PC-9 (cell line): ENCODE data around the gene ENGASE. TPM values are rescaled to one million over a fixed set of nuclear protein-coding genes. Genes with fewer than 3 reads are reported as not detected.

Experiments
- BruUV-seq: library from RNA; stranded (reverse); fragments of 400-500 nt; replicated peaks from 2 replicates; lab custom pipeline; 2021; lab: Mats Ljungman, UMichigan
- CTCF ChIA-PET: fragments of 300-600 bp; sonication (Branson Sonifier 250); formaldehyde crosslinking; loops from one replicate; lab custom pipeline; 2022; ENCODE audit warnings: antibody characterized with exemption; lab: Charles Lee
- POLR2A ChIA-PET: fragments of 300-600 bp; sonication (Branson Sonifier 250); formaldehyde crosslinking; loops from one replicate; lab custom pipeline; 2022; ENCODE audit warnings: antibody characterized with exemption; ENCODE audit not compliant: unreplicated experiment; lab: Charles Lee
- DNase-seq, 2 experiments: peaks; one replicate each; pipeline versions ENCODE4 v3.0.0 to v3.0.0-alpha.2; 2015 to 2022; ENCODE audit warnings: mixed read lengths in 1 of 2
- H2AFZ ChIP-seq: fragments of 200-600 bp; sonication (generic); 2 replicates; pipeline ENCODE4 v1.8.1; 2017; ENCODE audit warnings: antibody characterized with exemption
- H3F3A ChIP-seq: fragments of 200-600 bp; sonication (generic); 2 replicates; pipeline ENCODE4 v1.8.1; 2017; ENCODE audit warnings: antibody characterized with exemption, mild to moderate bottlenecking, low read depth; ENCODE audit not compliant: insufficient read depth
- H3K27ac ChIP-seq: fragments of 200-600 bp; sonication (generic); 2 replicates; pipeline ENCODE4 v1.6.1; 2016; ENCODE audit warnings: mixed run types
- H3K27me3 ChIP-seq: fragments of 200-600 bp; sonication (generic); 2 replicates; pipeline ENCODE4 v1.6.1; 2016; ENCODE audit warnings: low read depth, mixed run types; ENCODE audit not compliant: insufficient read depth
- H3K36me3 ChIP-seq: fragments of 200-600 bp; sonication (generic); 2 replicates; pipeline ENCODE4 v1.6.1; 2016; ENCODE audit warnings: low read depth, mixed run types
- H3K4me1 ChIP-seq: fragments of 200-600 bp; sonication (generic); replicated peaks from 2 replicates; pipeline ENCODE4 v1.6.1; 2016; ENCODE audit warnings: mixed run types; ENCODE audit not compliant: insufficient read depth
- H3K4me2 ChIP-seq: fragments of 200-600 bp; sonication (generic); 2 replicates; pipeline ENCODE4 v1.6.1; 2017; ENCODE audit warnings: mixed run types
- H3K4me3 ChIP-seq: fragments of 200-600 bp; sonication (generic); 2 replicates; pipeline ENCODE4 v1.6.1; 2016; ENCODE audit warnings: mixed run types
- H3K79me2 ChIP-seq: fragments of 200-600 bp; sonication (generic); 2 replicates; pipeline ENCODE4 v1.6.1; 2017; ENCODE audit warnings: low read depth, mixed run types
- H3K9me2 ChIP-seq: fragments of 200-600 bp; sonication (generic); 2 replicates; pipeline ENCODE4 v1.8.1; 2017; ENCODE audit warnings: mild to moderate bottlenecking; ENCODE audit not compliant: insufficient read depth
- H3K9me3 ChIP-seq: fragments of 200-600 bp; sonication (generic); 2 replicates; pipeline ENCODE4 v1.8.1; 2016; ENCODE audit warnings: low read depth; ENCODE audit not compliant: insufficient read depth
- H4K20me1 ChIP-seq: fragments of 200-600 bp; sonication (generic); 2 replicates; pipeline ENCODE4 v1.8.1; 2017; ENCODE audit not compliant: insufficient read depth
- EZH2 ChIP-seq: fragments of 200-600 bp; sonication (generic); IDR thresholded peaks from 2 replicates; pipeline ENCODE4 v1.8.0; 2017; ENCODE audit warnings: antibody characterized with exemption, low read depth
- intact Hi-C: fragments of 100-400 bp; cut with micrococcal nuclease; formaldehyde crosslinking; loops from one replicate; pipeline ENCODE4 v1.10.0; 2022; ENCODE audit not compliant: unreplicated experiment
- total RNA-seq: library from RNA; stranded (reverse); gene quantifications from 2 replicates; pipeline ENCODE4 v1.2.3, GENCODE V29; 2021
- TF ChIP-seq, protein P1 (sequence below): fragments of 200-600 bp; sonication (generic); conservative IDR thresholded peaks from 2 replicates; pipeline ENCODE4 v1.6.1; 2017; ENCODE audit warnings: mixed run types, antibody characterized with exemption, mild to moderate bottlenecking, moderate library complexity

Gene ENGASE
- total RNA-seq, 1 experiment from 2014 or later: 15.7 TPM

DNA sequence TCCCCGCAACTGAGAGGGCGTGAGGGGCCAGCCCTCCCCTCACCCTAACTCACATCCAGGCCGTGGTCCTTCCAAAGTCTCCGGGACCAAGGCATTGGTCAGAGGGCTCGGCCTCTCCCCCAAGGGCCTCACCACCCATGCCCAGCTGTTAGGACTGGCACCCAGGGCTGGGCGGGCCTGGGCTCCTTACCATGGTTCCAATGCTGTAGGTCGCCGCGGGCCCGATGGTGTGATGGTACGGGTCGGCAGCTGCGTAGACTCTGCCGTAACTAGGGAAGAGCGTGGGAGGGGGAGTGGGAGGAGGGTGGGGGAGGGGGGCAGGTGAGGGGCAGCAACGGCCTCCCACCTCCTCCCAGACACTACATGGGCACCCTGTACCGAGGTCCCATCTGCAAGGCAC is 19.6 kb downstream of the ENGASE start:
- intact Hi-C loops: no loop called here
- no peak overlapping the region for H3K4me3 ChIP-seq
- H3K79me2 ChIP-seq: no peaks in the 10 kb centered on the region
- ChIA-PET POLR2A (no interaction called here), CTCF (interaction anchor here (0.6 kb wide), 1 partner anchor 61 kb away, joined by 3 read pairs; no protein-coding TSS in a partner anchor)
- no peaks in the 10 kb centered on the region for H3K9me2 ChIP-seq
- no peaks in the 10 kb centered on the region for H3K9me3 ChIP-seq
- no peak overlapping the region for H3K27ac ChIP-seq
- H3K4me1 ChIP-seq: no peaks in the 10 kb centered on the region
- DNase-seq: no peak
- BruUV-seq: no TSS peak
- no peak overlapping the region for H2AFZ ChIP-seq
- TF ChIP-seq EZH2: no peak
- TF ChIP-seq, protein P1, sequence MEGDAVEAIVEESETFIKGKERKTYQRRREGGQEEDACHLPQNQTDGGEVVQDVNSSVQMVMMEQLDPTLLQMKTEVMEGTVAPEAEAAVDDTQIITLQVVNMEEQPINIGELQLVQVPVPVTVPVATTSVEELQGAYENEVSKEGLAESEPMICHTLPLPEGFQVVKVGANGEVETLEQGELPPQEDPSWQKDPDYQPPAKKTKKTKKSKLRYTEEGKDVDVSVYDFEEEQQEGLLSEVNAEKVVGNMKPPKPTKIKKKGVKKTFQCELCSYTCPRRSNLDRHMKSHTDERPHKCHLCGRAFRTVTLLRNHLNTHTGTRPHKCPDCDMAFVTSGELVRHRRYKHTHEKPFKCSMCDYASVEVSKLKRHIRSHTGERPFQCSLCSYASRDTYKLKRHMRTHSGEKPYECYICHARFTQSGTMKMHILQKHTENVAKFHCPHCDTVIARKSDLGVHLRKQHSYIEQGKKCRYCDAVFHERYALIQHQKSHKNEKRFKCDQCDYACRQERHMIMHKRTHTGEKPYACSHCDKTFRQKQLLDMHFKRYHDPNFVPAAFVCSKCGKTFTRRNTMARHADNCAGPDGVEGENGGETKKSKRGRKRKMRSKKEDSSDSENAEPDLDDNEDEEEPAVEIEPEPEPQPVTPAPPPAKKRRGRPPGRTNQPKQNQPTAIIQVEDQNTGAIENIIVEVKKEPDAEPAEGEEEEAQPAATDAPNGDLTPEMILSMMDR: no peak
- no peaks in the 10 kb centered on the region for H3K36me3 ChIP-seq
- H3F3A ChIP-seq: no peaks in the 10 kb centered on the region
- no peaks in the 10 kb centered on the region for H4K20me1 ChIP-seq
- H3K27me3 ChIP-seq: peaks cover 55% of the 10 kb centered on the region
- no peak overlapping the region for H3K4me2 ChIP-seq

- no peak for TF ChIP-seq EZH2
- TF ChIP-seq, protein P1: no peak
- BruUV-seq: no TSS peak
- no peak for DNase-seq
- Histone ChIP-seq H3K9me3 (no peaks in the 10 kb centered on the region), H3K9me2 (no peaks in the 10 kb centered on the region), H3K4me2 (no peak overlapping the region), H3K27ac (no peak overlapping the region), H3K4me1 (no peaks in the 10 kb centered on the region), H2AFZ (no peak overlapping the region), H3K79me2 (no peaks in the 10 kb centered on the region), H3K4me3 (no peak overlapping the region), H3K36me3 (no peaks in the 10 kb centered on the region), H4K20me1 (no peaks in the 10 kb centered on the region), H3F3A (no peaks in the 10 kb centered on the region), H3K27me3 (peaks cover 68% of the 10 kb centered on the region)
- POLR2A ChIA-PET: no interaction called here
- CTCF ChIA-PET: no interaction called here
- intact Hi-C loops: no loop called here
Observed at GRCh38 chr17:79095345-79096055, 20.9 kb downstream of the ENGASE start.

- intact Hi-C loops: no loop called here
- ChIA-PET POLR2A (no interaction called here), CTCF (no interaction called here)
- Histone ChIP-seq H3F3A (no peaks in the 10 kb centered on the region), H2AFZ (no peak overlapping the region), H3K79me2 (no peaks in the 10 kb centered on the region), H4K20me1 (no peaks in the 10 kb centered on the region), H3K36me3 (no peaks in the 10 kb centered on the region), H3K4me3 (no peak overlapping the region), H3K27me3 (peaks cover 77% of the 10 kb centered on the region), H3K4me2 (no peak overlapping the region), H3K9me3 (no peaks in the 10 kb centered on the region), H3K27ac (no peak overlapping the region), H3K9me2 (no peaks in the 10 kb centered on the region), H3K4me1 (no peaks in the 10 kb centered on the region)
- no peak for TF ChIP-seq EZH2
- TF ChIP-seq, protein P1: no peak
- no peak for DNase-seq
- no TSS peak for BruUV-seq
Observed at GRCh38 chr17:79096477-79096876, 21.9 kb downstream of the ENGASE start.
